ENCODE data around the gene TBCK.

Gene TBCK

DNA sequence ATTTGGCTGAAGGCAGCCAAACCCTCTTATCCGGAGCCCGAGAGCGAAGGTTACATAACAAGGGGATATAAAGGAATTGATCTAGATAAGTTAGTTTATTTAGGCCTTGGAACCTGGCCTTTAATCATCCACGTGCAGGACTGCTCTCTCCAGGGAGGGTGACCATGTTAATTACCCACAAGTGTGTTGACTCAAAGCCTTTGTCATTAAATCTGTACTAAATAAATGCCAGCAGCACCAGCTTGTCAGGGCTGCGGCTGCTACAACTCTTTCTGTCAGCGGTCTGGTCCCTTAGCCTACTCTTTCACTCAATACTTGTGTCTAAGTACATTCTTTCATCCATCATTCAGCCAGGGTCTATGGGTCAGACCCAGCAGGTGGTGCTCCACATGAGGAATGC lies 206.1 kb downstream of the TBCK start:
- no peak for DNase-seq

GRCh38 chr4:106105697-106106096 lies 210.3 kb downstream of the TBCK start:
- no peak for DNase-seq

DNA sequence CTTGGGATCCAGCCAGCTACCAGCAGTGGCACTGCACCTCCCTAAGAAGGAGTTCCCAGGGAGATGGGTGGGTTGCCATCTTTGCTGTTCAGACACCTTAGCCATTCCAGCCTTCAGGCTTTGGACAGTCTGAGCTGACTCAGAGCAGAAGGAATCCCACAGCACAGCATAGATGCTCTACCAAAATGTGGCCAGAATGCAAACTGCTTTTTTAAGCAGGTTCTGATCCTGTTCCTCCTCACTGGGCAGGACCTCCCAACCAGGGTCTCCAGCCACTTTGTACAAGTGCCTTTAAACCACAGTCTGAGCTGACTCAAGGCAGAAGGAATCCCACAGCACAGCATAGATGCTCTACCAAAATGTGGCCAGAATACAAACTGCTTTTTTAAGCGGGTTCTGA lies 211.7 kb downstream of the TBCK start:
- no peak for DNase-seq

DNA sequence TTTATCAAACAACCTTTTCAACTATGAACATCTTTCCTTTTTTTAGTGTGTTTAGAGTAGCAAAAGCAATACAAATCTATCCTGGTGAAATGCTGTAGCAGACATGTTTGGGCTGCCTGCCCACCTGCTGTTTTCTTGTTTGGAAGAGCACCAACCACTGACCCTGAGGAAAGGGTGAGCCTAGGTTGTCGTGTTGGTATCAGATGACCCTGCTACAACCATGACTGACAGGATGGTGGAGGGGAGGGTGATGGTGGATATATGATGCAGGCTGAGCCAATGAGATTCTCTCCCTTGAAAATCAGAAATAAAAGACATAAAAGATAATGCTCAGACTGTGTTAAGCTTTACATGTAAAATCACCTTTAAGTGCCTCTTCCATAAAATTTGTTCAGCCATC lies 219.6 kb downstream of the TBCK start:
- DNase-seq, result no peak

GRCh38 chr4:106095408-106095807 lies 220.6 kb downstream of the TBCK start:
- no peak for DNase-seq

DNA sequence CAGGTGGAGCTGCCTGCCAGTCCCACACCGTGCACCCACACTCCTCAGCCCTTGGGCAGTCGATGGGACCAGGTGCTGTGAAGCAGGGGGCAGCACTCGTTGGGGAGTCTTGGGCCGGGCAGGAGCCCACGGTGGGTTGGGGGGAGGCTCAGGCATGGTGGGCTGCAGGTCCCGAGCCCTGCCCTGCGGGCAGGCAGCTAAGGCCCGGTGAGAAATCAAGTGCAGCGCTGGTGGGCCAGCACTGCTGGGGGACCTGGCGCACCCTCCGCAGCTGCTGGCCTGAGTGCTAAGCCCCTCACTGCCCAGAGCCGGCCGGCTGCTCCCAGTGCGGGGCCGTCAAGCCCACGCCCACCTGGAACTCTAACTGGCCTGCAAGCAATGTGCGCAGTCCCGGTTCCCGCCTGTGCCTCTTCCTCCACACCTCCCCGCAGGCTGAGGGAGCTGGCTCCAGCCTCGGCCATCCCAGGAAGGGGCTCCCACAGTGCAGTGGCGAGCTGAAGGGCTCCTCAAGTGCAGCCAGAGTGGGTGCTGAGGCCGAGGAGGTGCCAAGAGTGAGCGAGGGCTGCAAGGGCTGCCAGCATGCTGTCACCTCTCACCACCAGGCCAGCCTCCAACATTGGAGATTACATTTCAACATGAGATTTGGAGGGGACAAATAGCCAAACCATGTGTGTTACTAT lies 223.5 kb downstream of the TBCK start:
- DNase-seq, result no peak

DNA sequence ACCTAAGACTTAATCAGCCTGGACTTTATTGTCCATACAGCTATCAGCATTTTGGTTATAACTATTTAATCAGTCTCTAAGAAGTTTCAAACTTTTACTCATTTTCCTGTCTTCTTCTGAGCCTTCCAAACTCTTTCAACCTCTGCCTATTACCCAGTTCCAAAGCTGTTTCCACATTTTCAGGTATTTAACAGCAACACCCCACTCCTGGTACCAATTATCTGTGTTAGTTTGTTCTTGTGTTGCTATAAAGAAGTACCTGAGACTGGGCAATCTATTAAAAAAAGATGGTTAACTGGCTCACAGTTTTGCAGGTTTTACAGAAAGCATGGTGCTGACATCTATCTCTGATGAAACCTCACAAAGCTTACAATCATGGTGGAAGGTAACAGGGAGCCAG lies 225.2 kb downstream of the TBCK start:
- DNase-seq, result no peak

- no peak for DNase-seq
These were observed 232.9 kb downstream of the TBCK start for GRCh38 chr4:106083065-106083464.

DNA sequence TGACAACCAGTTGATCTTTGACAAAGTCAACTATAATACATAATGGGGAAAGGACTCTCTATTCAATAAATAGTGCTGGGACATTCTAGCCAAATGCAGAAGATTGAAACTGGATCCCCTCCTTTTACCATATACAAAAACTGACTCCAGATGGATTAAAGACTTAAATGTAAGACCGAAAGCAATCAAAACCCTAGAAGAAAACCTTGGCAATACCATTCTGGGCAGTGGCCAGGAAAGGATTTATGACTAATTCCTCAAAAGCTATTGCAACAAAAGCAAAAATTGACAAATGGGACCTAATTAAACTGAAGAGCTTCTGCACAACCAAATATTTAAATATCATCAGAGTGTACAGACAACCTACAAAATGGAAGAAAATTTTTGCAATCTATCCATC lies 235.6 kb downstream of the TBCK start:
- DNase-seq, result no peak

DNA sequence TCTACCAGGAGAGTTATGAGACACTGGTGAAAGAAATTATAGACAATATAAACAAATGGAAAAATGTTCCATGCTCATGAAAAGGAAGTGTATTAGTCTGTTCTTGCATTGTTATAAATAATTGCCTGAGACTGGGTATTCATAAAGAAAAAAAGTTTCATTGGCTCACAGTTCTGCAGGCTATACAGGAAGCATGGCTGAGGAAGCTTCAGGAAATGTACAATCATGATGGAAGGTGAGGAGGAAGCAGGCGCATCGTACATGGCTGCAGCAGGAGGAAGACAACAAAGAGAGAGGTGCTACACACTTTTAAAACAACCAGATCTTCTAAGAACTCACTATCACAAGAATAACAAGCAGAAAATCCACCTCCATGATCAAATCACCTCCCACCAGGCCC lies 236.4 kb downstream of the TBCK start:
- DNase-seq, result no peak

DNA sequence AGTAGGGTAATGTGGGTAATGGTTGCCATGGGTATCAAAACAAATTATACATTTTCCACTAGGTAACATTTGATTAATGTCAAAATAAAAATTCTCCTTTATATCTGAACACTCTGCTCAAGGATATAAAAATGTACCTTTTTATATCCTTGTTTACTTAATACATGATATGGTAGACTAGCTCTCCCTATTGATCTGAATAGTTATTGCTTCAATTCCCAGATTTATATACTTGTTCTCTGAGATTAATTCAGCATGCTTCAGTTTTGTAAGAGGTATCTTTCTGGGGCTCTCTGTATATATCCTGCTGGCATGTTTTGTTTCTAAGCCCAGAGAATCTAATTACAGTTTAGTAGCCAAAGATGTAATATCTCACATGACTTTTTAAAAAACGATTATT lies 251.0 kb downstream of the TBCK start:
- no peak for DNase-seq

GRCh38 chr4:106063009-106063408 lies 253.0 kb downstream of the TBCK start:
- no peak for DNase-seq

GRCh38 chr4:106062452-106062875 lies 253.5 kb downstream of the TBCK start:
- DNase-seq, result no peak

DNA sequence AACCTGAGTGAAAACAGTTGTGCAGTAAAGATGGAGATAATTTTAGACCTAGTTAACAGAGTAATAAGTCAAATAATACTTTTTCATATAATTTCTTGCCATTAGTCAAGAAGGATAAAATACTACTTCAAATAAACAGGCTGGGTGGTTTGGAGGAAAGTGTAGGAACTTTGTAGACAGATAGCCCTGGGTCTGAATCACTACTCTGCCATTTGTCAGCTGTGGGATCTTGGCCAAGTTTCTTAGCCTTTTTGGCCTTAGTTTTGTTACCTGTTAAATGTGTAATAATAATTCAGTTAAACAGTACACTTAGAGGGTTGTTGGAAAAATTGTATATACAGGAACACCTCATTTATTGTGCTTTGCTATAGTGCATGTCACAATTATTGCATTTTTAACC lies 257.1 kb downstream of the TBCK start:
- DNase-seq, result no peak

GRCh38 chr4:106056914-106057313 lies 259.1 kb downstream of the TBCK start:
- no peak for DNase-seq

DNA sequence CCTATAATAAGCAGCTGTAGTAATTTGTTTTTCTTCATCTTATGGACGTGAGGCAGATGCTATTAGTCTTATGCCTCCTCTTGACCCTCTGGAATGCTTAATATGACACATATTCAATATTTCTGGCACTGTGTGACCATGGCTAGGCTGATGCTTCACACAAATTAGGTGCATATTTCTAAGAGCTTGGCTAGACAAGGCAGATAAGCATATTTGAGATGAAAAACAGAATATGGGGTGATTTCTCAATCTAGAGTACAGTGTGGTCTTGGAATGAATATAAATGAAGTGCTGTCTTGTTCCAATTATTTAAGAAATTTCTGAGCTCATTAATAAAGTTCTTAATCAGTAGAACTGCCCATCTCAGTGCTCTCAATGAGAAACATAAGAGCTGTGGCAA lies 264.5 kb downstream of the TBCK start:
- DNase-seq, result no peak

DNA sequence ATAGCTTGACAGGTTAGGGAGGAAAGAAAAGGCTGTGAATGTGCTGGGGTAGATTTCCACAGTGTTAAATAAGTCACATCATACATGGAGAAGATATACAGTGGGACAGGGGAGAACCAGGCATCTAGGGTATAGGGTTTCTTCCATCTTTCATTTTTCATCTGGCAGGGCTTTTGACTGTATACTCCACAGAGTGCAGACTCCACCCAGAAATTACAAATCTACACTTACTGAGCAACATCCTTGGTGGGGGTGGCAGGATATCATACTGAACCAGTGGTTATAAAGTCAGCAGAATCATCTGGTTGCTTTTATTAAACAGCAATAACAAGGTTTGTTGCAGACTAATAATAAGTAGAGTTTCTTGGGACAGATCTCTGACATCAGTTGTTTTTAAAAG lies 266.5 kb downstream of the TBCK start:
- no peak for DNase-seq

- no peak for DNase-seq
These were observed 267.6 kb downstream of the TBCK start for GRCh38 chr4:106048250-106048971.

GRCh38 chr4:106046083-106046482 lies 269.9 kb downstream of the TBCK start:
- DNase-seq, result no peak

DNA sequence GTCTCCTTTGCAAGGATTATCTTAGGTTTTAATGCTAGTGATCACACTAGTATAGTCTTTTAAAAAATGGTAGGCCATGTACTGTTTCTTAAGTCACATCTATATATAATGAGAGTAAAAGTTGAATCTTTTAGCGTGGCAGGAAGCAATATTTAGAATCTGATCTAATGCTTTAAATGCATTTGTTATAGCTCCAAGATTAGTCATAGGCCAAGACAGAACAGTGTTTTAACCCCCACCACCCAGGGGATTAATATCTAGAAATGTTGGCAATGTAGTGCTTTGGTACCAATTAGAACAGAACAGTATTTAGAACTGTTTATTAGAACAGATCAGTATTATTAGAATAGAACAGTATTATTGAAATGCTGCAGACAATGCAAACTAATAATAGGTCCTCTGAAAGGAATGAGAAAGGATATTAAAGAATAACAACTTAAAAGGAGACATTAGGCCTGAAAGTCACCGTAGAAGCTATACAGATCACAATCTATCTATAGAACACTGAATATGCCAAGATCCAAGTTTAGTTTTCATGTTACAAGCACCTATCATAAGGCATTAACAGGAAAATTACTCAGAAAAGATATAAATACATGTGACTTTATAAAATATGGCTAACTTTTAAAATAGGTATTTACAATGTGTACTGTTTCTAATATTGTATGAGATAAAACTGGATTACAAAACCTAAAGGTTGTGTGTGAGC lies 274.6 kb downstream of the TBCK start:
- DNase-seq, result no peak

DNA sequence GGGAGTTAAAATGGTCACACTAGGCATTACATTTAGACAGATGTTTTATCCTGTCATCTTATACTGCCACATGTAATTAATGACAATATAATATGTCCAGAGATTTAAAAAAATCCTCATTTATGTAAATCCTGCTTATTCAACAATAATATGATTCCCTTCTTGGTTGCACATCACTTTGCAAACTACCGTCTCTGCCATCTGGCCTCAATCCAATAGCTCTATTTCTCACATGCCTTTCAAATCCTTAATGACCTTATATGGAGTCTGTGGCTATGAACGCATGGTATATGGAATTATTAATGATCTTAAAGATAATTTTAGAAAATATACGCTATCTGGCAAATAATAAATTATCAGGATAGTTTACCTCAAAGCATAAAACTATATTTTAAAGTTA lies 276.2 kb downstream of the TBCK start:
- DNase-seq, result no peak

GRCh38 chr4:106038908-106039307 lies 277.1 kb downstream of the TBCK start:
- no peak for DNase-seq

DNA sequence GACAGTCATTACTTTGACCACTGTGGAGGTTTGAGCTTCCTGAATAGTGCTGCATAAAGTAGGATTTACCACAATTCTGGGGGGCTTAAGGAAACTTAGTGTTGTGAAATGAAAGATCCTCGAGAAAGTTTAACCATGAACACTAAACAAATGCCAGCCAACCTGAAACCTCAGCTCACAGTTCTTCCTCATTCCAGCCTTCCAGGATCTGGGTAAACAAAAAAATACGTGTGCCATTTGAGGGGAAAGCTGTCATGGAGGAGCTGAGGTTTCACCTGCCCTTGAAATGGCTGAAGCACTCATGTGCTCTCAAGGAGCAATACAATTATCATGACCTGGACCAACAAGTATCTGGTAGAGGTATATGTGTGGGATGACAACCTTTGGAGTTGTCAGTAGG lies 278.0 kb downstream of the TBCK start:
- DNase-seq, result peak; percentile 50

DNA sequence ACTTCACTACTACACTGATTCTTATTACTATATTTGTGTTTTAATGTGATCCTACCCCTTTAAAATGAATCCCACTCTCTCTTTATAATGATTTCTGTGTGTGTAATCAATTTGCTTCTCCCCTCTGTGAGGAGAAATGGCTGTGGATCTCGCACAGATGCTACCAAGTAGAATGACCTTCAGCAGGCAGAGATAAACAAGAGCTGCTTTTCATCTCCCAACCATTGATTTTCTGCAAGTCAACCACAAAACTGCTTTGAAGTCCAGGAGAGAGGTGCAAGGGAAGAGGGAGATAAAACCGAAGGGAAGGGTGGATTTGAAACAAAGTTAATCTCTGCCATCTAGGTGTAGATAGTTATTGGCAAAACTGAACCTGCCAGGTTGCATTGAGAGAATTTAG lies 279.2 kb downstream of the TBCK start:
- no peak for DNase-seq
